ENCODE results near the gene AKR1C1. TPM values are rescaled to one million over a fixed set of nuclear protein-coding genes. Genes with fewer than 3 reads are reported as not detected.

AKR1C1 gene
- total and polyA plus RNA-seq, 2 of the 13 experiments (the other 11 are each of a cell fraction or from before 2014, with no cell fraction given) = 948 to 2,238 TPM

DNA sequence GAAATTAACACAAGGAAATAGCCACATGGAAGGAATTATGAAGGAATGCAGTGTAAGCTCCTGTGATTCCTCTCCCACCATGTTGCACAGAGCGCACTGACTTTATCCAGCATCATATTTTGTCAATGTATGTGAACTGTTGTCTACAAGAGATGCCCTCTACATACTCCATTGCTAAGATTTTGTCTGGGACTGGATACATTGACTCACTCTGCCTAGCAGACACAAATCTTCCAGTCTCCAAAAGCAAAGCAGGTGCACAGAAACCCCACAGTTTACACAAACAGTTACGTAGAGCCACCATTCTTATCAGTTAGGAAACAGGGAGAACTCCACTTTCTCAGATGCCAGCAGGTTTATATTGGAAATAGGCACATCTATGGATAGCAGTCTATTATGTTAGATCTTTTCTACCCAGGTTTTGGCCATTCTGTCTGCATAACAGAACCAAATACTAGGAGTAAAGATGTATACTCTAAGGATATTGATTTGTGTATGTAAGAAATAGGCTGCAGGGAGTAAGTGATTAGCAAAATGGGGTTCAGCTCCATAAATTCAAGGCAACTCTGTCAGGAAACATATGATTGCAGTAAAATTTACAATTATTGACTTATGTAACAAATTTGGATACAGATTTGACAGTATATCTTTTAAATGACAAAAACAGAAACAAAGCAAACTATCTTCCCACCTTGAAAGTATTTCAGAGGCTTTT, 39.0 kb downstream of the AKR1C1 start:
- H3K79me2 ChIP-seq (ENCODE audit: insufficient read depth, low read length) = peaks cover 16% of the 10 kb centered on the region
- BruUV-seq (replicated peaks) = no TSS peak
- 73% methylated on average over 2 of the region's 2 CpGs for WGBS (ENCODE audit: low lambda C conversion rate)
- ATAC-seq (no peak), FAIRE-seq (no peak), DNase-seq (ENCODE audit: low spot score) (no peak)
- H3K36me3 ChIP-seq (replicated peaks in 1 of 2; ENCODE audit: control insufficient read depth in 1 of 2, insufficient read depth in 2 of 2, low read length in 2 of 2) = peaks cover 0 to 2% of the 10 kb centered on the region in 2 experiments; a peak in 2 of 5 replicates
- 0 out of 2 replicates have a peak, but pooled peaks cover 15% of the 10 kb centered on the region for H3K4me1 ChIP-seq (ENCODE audit: insufficient read depth, low read length)
- H3K9me3 ChIP-seq (ENCODE audit: low read length) = no peaks in the 10 kb centered on the region
- POLR2A ChIA-PET = no interaction called here
- in situ Hi-C loops (cut with HindIII; ENCODE audit: extremely low pct_ligation_motif_present, low pct_unique_long_range_greater_than_20kb) = no loop called here
- H3K4me2 ChIP-seq (ENCODE audit: low read depth, low read length) = peak overlapping the region; percentile 63
- H3K4me3 ChIP-seq (replicated peaks in 1 of 3; ENCODE audit: insufficient read depth in 1 of 3, low read depth in 2 of 3, low read length in 3 of 3) = peak overlapping the region; percentile 39 to 61 (median 55); a peak in 5 of 6 replicates
- H3K9ac ChIP-seq (ENCODE audit: insufficient read depth, low read depth, low read length) = peak overlapping the region; percentile 55
- CTCF ChIA-PET (ENCODE audit: low intra/inter-chr PET ratio, low total read pairs) = no interaction called here
- no peak overlapping the region for H2AFZ ChIP-seq (ENCODE audit: low read length)
- H3K27ac ChIP-seq (ENCODE audit: extremely low read length, insufficient read depth, low read length) = peak overlapping the region; percentile 34
- intact Hi-C loops (cut with micrococcal nuclease; ENCODE audit: unreplicated experiment) = loop anchor here (1.0 to 2.0 kb wide), 2 partner anchors 18 to 93 kb away; partner anchors contain the start of gene AKR1C3
- H3K27me3 ChIP-seq (ENCODE audit: control insufficient read depth in 1 of 2, insufficient read depth in 2 of 2, low read length in 2 of 2) = no peaks in the 10 kb centered on the region
- H4K20me1 ChIP-seq (ENCODE audit: insufficient read depth, low read length) = no peaks in the 10 kb centered on the region
- TF ChIP-seq RBM22 (optimal IDR thresholded peaks at IDR 0.05; ENCODE audit: low read length) (peak; percentile 47), ZNF224 (CRISPR knock-in tag; IDR thresholded peaks at IDR 0.05) (no peak), NFE2 (CRISPR knock-in tag; IDR thresholded peaks at IDR 0.05) (no peak), AFF4 (CRISPR knock-in tag; IDR thresholded peaks at IDR 0.05) (0 out of 2 replicates have a peak, but pooled peaks have one; percentile 45), YY1 (IDR thresholded peaks at IDR 0.05; ENCODE audit: insufficient read depth, insufficient replicate concordance, low read depth, low read length) (no peak), FOXM1 (CRISPR knock-in tag; IDR thresholded peaks at IDR 0.05) (no peak), MTF2 (CRISPR knock-in tag; IDR thresholded peaks at IDR 0.05; ENCODE audit: borderline replicate concordance) (no peak), AKAP8 (CRISPR knock-in tag; IDR thresholded peaks at IDR 0.05) (no peak), ZNF607 (CRISPR knock-in tag; IDR thresholded peaks at IDR 0.05; ENCODE audit: borderline replicate concordance) (no peak), ATF1 (CRISPR knock-in tag; IDR thresholded peaks at IDR 0.05) (no peak), RBFOX2 (IDR thresholded peaks at IDR 0.05; ENCODE audit: low read depth, low read length) (peak; percentile 77), ZNF280B (CRISPR knock-in tag; IDR thresholded peaks at IDR 0.05; ENCODE audit: borderline replicate concordance) (no peak), HNRNPLL (IDR thresholded peaks at IDR 0.05; ENCODE audit: low read depth, low read length, poor library complexity, severe bottlenecking) (no peak), FLYWCH1 (CRISPR knock-in tag; IDR thresholded peaks at IDR 0.05) (no peak), RARG (CRISPR knock-in tag; IDR thresholded peaks at IDR 0.05; ENCODE audit: low read depth) (no peak), NCOR1 (IDR thresholded peaks at IDR 0.05; ENCODE audit: borderline replicate concordance, low read length) (no peak), ZNF138 (CRISPR knock-in tag; IDR thresholded peaks at IDR 0.05; ENCODE audit: low read depth) (no peak)
- TF ChIP-seq, protein P1, sequence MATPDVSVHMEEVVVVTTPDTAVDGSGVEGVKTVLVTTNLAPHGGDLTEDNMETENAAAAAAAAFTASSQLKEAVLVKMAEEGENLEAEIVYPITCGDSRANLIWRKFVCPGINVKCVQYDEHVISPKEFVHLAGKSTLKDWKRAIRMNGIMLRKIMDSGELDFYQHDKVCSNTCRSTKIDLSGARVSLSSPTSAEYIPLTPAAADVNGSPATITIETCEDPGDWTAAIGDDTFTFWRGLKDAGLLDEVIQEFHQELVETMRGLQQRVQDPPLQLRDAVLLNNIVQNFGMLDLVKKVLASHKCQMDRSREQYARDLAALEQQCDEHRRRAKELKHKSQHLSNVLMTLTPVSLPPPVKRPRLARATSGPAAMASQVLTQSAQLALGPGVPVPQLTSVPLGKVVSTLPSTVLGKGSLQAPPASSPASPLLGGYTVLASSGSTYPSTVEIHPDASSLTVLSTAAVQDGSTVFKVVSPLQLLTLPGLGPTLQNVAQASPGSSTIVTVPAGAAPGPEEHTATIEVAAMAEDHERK (CRISPR knock-in tag; IDR thresholded peaks at IDR 0.05; ENCODE audit: low read depth) = no peak

Measured in HepG2 (cell line).